IPS DF 4.7 (cell line): ENCODE measurements around the gene ZFP57.
"Not testable (repeated sequence)": the region's sequence is repeated elsewhere in the genome, so short reads cannot be mapped to it uniquely, and the experiment has no call there.

ENCODE experiments used
- DNase-seq: peaks from one replicate; pipeline ENCODE4 v3.0.0-alpha.2; 2013; ENCODE audit warnings: low spot score; ENCODE audit errors: extremely low read depth

Gene ZFP57

GRCh38 chr6:29696147-29697125 is 15.5 kb upstream of the ZFP57 start:
- no peak for DNase-seq

- no peak for DNase-seq
Measured at GRCh38 chr6:29694637-29695036, 13.7 kb upstream of the ZFP57 start.

GRCh38 chr6:29685718-29686326 is 4.9 kb upstream of the ZFP57 start:
- no peak for DNase-seq

- no peak for DNase-seq
Measured at GRCh38 chr6:29681811-29682210, 859 bp upstream of the ZFP57 start.

- no peak for DNase-seq
Measured at GRCh38 chr6:29680416-29680815, 536 bp downstream of the ZFP57 start.

GRCh38 chr6:29679962-29680361 is 990 bp downstream of the ZFP57 start:
- no peak for DNase-seq

- DNase-seq, result no peak
Measured at GRCh38 chr6:29678114-29678513, 2.8 kb downstream of the ZFP57 start.

- no peak for DNase-seq
Measured at GRCh38 chr6:29676981-29677601, 3.9 kb downstream of the ZFP57 start.

- DNase-seq, result no peak
Measured at GRCh38 chr6:29675561-29675960, 5.4 kb downstream of the ZFP57 start.

- no peak for DNase-seq
Measured at GRCh38 chr6:29674008-29674407, 6.9 kb downstream of the ZFP57 start.

GRCh38 chr6:29673161-29673560 is 7.8 kb downstream of the ZFP57 start:
- DNase-seq, result no peak

- not testable (repeated sequence) for DNase-seq
Measured at GRCh38 chr6:29672116-29672515, 8.8 kb downstream of the ZFP57 start.

GRCh38 chr6:29671026-29671425 is 9.9 kb downstream of the ZFP57 start:
- no peak for DNase-seq

- DNase-seq, result no peak
Measured at GRCh38 chr6:29667158-29667557, 13.8 kb downstream of the ZFP57 start.

- no peak for DNase-seq
Measured at GRCh38 chr6:29666826-29667130, 14.2 kb downstream of the ZFP57 start.

- DNase-seq, result no peak
Measured at GRCh38 chr6:29665942-29666825, 14.8 kb downstream of the ZFP57 start.

GRCh38 chr6:29663300-29664042 is 17.5 kb downstream of the ZFP57 start:
- DNase-seq, result no peak

GRCh38 chr6:29661502-29662141 is 19.3 kb downstream of the ZFP57 start:
- DNase-seq, result not testable (repeated sequence)

- DNase-seq, result no peak
Measured at GRCh38 chr6:29661071-29661470, 19.9 kb downstream of the ZFP57 start.

- DNase-seq, result no peak
Measured at GRCh38 chr6:29656798-29657197, 24.2 kb downstream of the ZFP57 start, which contains the start of gene MOG. Gene MOG, plus strand, starts transcription at chr6:29657092. Its CDS starts 118 bp downstream, at chr6:29657210.
